ENCODE measurements around the gene GFOD2. TPM values are rescaled to one million over a fixed set of nuclear protein-coding genes. Genes with fewer than 3 reads are reported as not detected.
A peak's percentile ranks its signal among the peaks of the same experiment; 100 is the strongest.

GFOD2 gene
- total and polyA plus RNA-seq, 2 experiments from 2014 or later = 19.3 to 34.3 TPM

- Histone ChIP-seq H3K4me2 (peak overlapping the region; percentile 94), H3K79me2 (replicated peaks; ENCODE audit: insufficient read depth) (no peaks in the 10 kb centered on the region), H3K9me2 (ENCODE audit: insufficient read depth) (no peaks in the 10 kb centered on the region), H4K20me1 (replicated peaks; ENCODE audit: insufficient read depth) (peaks cover 5% of the 10 kb centered on the region; the same call in 1 of the 2 replicates), H3K27ac (ENCODE audit: low read depth) (no peak overlapping the region), H3K36me3 (ENCODE audit: insufficient read depth) (no peaks in the 10 kb centered on the region), H3K27me3 (ENCODE audit: insufficient read depth) (peaks cover 7% of the 10 kb centered on the region), H3K4me3 (peak overlapping the region; percentile 99), H2AFZ (no peak overlapping the region), H3K4me1 (ENCODE audit: insufficient read depth) (peaks cover 8% of the 10 kb centered on the region; the same call in 1 of the 2 replicates), H3F3A (replicated peaks; ENCODE audit: low read depth) (peaks cover 27% of the 10 kb centered on the region)
- TF ChIP-seq CREB1 (CRISPR knock-in tag; IDR thresholded peaks at IDR 0.05; ENCODE audit: low read depth) (no peak), NANOG (IDR thresholded peaks at IDR 0.05; ENCODE audit: borderline replicate concordance) (no peak), POLR2AphosphoS5 (IDR thresholded peaks at IDR 0.05; ENCODE audit: low read depth) (no peak), STAT1 (IDR thresholded peaks at IDR 0.05; ENCODE audit: unreplicated experiment) (no peak), REST (IDR thresholded peaks at IDR 0.05; ENCODE audit: unreplicated experiment) (no peak), JUNB (IDR thresholded peaks at IDR 0.05; ENCODE audit: unreplicated experiment) (no peak), ETS1 (IDR thresholded peaks at IDR 0.05) (no peak), CTCF (conservative IDR thresholded peaks at IDR 0.05; ENCODE audit: low read depth in 2 of 2) (no peak), EZH2phosphoT487 (IDR thresholded peaks at IDR 0.05; ENCODE audit: unreplicated experiment) (no peak)
- Mint-ChIP-seq H3K4me3 (peak overlapping the region; percentile 86), H3K27ac (no peak overlapping the region), H3K9me3 (no peaks in the 10 kb centered on the region; the same call in 2 of the 3 replicates), H3K27me3 (ENCODE audit: insufficient read depth, low read depth, poor library complexity) (peaks cover 28% of the 10 kb centered on the region), H3K4me1 (peaks cover 18% of the 10 kb centered on the region), H3K36me3 (ENCODE audit: low read depth) (peaks cover 3% of the 10 kb centered on the region)
- no peak for DNase-seq (ENCODE audit: low spot score)
- ATAC-seq = no peak
Observed at GRCh38 chr16:67661886-67662652, 57.0 kb downstream of the GFOD2 start.

Data from GM23338 (cell line).